ENCODE data around the gene MIEF1.

The MIEF1 gene

DNA sequence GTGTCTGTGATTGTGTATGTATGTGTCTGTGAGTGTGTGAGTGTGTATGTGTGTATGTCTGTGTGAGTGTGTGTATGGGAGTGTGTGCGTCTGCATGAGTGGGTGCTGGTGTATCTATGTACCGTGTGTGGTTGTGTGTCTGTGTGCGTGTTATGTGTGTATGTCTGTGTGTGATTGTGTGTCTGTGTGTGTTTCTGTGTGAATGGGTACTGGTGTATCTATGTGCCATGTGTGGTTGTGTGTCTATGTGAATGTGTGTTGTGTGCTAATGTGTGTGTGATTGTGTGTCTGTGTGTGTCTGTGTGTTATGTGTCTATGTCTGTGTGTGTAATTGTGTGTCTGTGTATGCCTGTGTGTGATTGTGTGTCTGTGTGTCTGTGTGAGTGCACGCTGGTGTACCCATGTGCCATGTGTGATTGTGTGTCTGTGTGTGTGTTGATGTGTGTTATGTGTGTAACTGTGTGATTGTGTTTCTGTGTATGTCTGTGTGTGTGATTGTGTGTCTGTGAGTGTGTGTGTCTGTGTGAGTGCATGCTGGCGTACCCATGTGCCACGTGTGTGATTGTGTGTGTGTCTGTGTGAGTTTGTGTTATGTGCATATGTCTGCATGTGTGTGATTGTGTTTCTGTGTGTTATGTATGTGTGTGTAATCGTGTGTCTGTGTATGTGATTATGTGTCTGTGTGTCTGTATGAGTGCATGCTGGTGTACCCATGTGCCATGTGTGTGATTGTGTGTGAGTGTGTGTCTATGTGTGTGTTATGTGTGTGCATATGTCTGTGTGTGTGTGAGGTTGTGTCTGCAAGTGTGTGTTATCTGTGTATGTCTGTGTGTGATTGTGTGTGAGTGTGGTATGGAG is 61.7 kb downstream of the MIEF1 start:
- no peak for DNase-seq

DNA sequence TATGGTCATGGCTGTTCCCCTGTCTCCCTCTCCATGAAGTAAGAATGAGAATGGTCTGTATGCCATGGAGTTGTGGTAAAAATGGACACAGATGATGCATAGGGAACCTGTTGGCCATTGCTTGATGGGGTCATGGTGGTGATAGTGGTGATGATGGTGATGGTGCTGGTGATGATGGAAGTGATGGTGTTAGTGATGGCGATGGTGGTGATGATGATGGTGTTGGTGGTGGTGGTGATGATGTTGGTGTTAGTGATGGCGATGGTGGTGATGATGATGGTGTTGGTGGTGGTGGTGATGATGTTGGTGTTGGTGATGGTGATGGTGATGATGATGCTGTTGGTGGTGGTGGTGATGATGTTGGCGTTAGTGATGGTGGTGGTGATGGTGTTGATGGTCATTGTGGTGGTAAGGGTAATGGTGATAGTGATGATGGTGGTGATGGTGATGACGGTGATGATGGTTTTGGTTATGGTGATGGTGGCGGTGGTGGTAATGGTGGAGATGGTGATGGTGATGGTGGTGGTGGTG is 63.4 kb downstream of the MIEF1 start:
- no peak for DNase-seq

GRCh38 chr22:39567135-39567946 is 65.3 kb downstream of the MIEF1 start:
- peak; percentile 49 for DNase-seq
